Activated CD4-positive, CD25-positive, alpha-beta regulatory T cell treated with anti-CD3 and anti-CD28 coated beads, Interleukin-2, amount 50 U/mL, for 16 hours (primary cell): Measurements from ENCODE around the gene ADAMTS7.
"Not testable (repeated sequence)": the region's sequence is repeated elsewhere in the genome, so short reads cannot be mapped to it uniquely, and the experiment has no call there.

Experiments used
- DNase-seq: peaks from one replicate; pipeline ENCODE4 v3.0.0-alpha.2; 2020; ENCODE audit warnings: low read depth, low spot score

ADAMTS7 gene

GRCh38 chr15:78831229-78832207 lies 20.3 kb upstream of the ADAMTS7 start:
- DNase-seq = no peak

GRCh38 chr15:78830514-78831228 lies 19.4 kb upstream of the ADAMTS7 start:
- no peak for DNase-seq

GRCh38 chr15:78828920-78829319 lies 17.7 kb upstream of the ADAMTS7 start:
- DNase-seq = no peak

- DNase-seq = no peak
These were observed 11.2 kb upstream of the ADAMTS7 start for GRCh38 chr15:78822514-78822913.

GRCh38 chr15:78811825-78812183 lies 540 bp upstream of the ADAMTS7 start:
- DNase-seq = no peak

GRCh38 chr15:78810362-78811123 lies 721 bp downstream of the ADAMTS7 start:
- DNase-seq = no peak

- DNase-seq = no peak
These were observed 1.3 kb downstream of the ADAMTS7 start for GRCh38 chr15:78810003-78810361.

- DNase-seq = no peak
These were observed 2.7 kb downstream of the ADAMTS7 start for GRCh38 chr15:78808550-78808949.

- no peak for DNase-seq
These were observed 3.9 kb downstream of the ADAMTS7 start for GRCh38 chr15:78807359-78807758.

GRCh38 chr15:78804391-78804792 lies 6.9 kb downstream of the ADAMTS7 start:
- no peak for DNase-seq

GRCh38 chr15:78800806-78801205 lies 10.5 kb downstream of the ADAMTS7 start:
- no peak for DNase-seq

GRCh38 chr15:78800189-78800588 lies 11.1 kb downstream of the ADAMTS7 start:
- DNase-seq = no peak

- DNase-seq = not testable (repeated sequence)
These were observed 12.2 kb downstream of the ADAMTS7 start for GRCh38 chr15:78799102-78799501.

GRCh38 chr15:78798355-78798754 lies 12.9 kb downstream of the ADAMTS7 start:
- not testable (repeated sequence) for DNase-seq

- DNase-seq = no peak
These were observed 13.3 kb downstream of the ADAMTS7 start for GRCh38 chr15:78797951-78798350.

- DNase-seq = no peak
These were observed 14.8 kb downstream of the ADAMTS7 start for GRCh38 chr15:78796510-78796909.

GRCh38 chr15:78795043-78795442 lies 16.2 kb downstream of the ADAMTS7 start:
- DNase-seq = no peak

- DNase-seq = not testable (repeated sequence)
These were observed 16.8 kb downstream of the ADAMTS7 start for GRCh38 chr15:78794446-78794845.

GRCh38 chr15:78791357-78791756 lies 19.9 kb downstream of the ADAMTS7 start:
- no peak for DNase-seq

- no peak for DNase-seq
These were observed 21.2 kb downstream of the ADAMTS7 start for GRCh38 chr15:78790027-78790426.

GRCh38 chr15:78789615-78790014 lies 21.6 kb downstream of the ADAMTS7 start:
- DNase-seq = no peak

- no peak for DNase-seq
These were observed 23.1 kb downstream of the ADAMTS7 start for GRCh38 chr15:78788016-78788660.
